8988T (cell line): ENCODE measurements around the gene LACC1.

Source experiments
- DNase-seq: peaks from one replicate; pipeline ENCODE4 v3.0.0; 2011

The LACC1 gene

GRCh38 chr13:43879755-43880181, at the start of gene LACC1:
LACC1 (plus strand) TSS chr13:43879904; CDS start chr13:43880986, 1,082 bp downstream.
- peak; percentile 8 for DNase-seq

- DNase-seq = no peak
Observed at GRCh38 chr13:43830497-43830881, 49.2 kb upstream of the LACC1 start.

- no peak for DNase-seq
Observed at GRCh38 chr13:43831088-43831487, 48.6 kb upstream of the LACC1 start.

GRCh38 chr13:43835701-43836100, 44.0 kb upstream of the LACC1 start:
- no peak for DNase-seq

GRCh38 chr13:43838909-43839308, 40.8 kb upstream of the LACC1 start:
- DNase-seq = no peak

GRCh38 chr13:43846496-43847158, 33.1 kb upstream of the LACC1 start:
- no peak for DNase-seq

- DNase-seq = no peak
Observed at GRCh38 chr13:43848001-43848649, 31.6 kb upstream of the LACC1 start.

- DNase-seq = no peak
Observed at GRCh38 chr13:43850873-43851272, 28.8 kb upstream of the LACC1 start.

GRCh38 chr13:43852923-43853404, 26.7 kb upstream of the LACC1 start:
- no peak for DNase-seq

- DNase-seq = no peak
Observed at GRCh38 chr13:43861863-43862262, 17.8 kb upstream of the LACC1 start.

- DNase-seq = no peak
Observed at GRCh38 chr13:43864921-43865320, 14.8 kb upstream of the LACC1 start.

GRCh38 chr13:43865892-43866291, 13.8 kb upstream of the LACC1 start:
- DNase-seq = no peak

- DNase-seq = no peak
Observed at GRCh38 chr13:43872181-43872580, 7.5 kb upstream of the LACC1 start.

GRCh38 chr13:43874504-43875092, 5.1 kb upstream of the LACC1 start:
- DNase-seq = no peak

GRCh38 chr13:43876366-43876765, 3.3 kb upstream of the LACC1 start:
- DNase-seq = no peak

GRCh38 chr13:43877326-43877725, 2.4 kb upstream of the LACC1 start:
- DNase-seq = no peak

- DNase-seq = no peak
Observed at GRCh38 chr13:43877766-43878165, 1.9 kb upstream of the LACC1 start.

- peak; percentile 69 for DNase-seq
Observed at GRCh38 chr13:43878892-43879754, 581 bp upstream of the LACC1 start, which contains the start of gene CCDC122. CCDC122 (minus strand) TSS chr13:43879740; CDS start chr13:43869376, 10,364 bp downstream.

- no peak for DNase-seq
Observed at GRCh38 chr13:43880214-43880855, 631 bp downstream of the LACC1 start.

- no peak for DNase-seq
Observed at GRCh38 chr13:43880926-43881325, 1.2 kb downstream of the LACC1 start.

GRCh38 chr13:43881580-43881979, 1.9 kb downstream of the LACC1 start:
- no peak for DNase-seq

GRCh38 chr13:43883631-43884030, 3.9 kb downstream of the LACC1 start:
- DNase-seq = no peak

- no peak for DNase-seq
Observed at GRCh38 chr13:43884222-43884621, 4.5 kb downstream of the LACC1 start.
